Measurements from ENCODE around the gene NIPBL. TPM values are rescaled to one million over a fixed set of nuclear protein-coding genes. Genes with fewer than 3 reads are reported as not detected.

The NIPBL gene
- total and polyA plus RNA-seq, 2 of the 8 experiments (the other 6 are each of a cell fraction or from before 2014, with no cell fraction given), result 21.1 to 53.5 TPM

DNA sequence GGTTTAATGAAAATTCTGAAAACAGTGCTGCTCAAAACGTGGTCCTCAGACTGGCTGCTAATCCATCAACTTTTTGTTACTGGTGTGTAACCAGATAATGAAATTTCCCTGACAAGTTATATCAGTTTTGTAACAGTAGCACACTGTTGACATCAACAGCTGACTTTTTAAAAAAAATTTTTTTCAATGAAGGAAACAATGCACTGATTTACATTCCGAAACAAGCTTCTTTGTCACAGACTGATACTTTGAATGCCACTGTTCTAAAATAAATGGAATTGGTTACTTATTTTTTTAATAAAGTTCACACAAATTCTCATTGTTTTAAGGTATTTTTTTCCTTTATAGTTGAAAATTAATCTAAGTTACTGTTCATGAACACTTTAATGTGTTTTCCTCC lies 169.1 kb downstream of the NIPBL start:
- Histone ChIP-seq H3K79me2 (ENCODE audit: control insufficient read depth in 1 of 2, insufficient read depth in 2 of 2, low read length in 2 of 2) (no peaks in the 10 kb centered on the region), H3K4ac (replicated peaks; ENCODE audit: insufficient read length, low read depth, low read length) (no peak overlapping the region), H3K4me3 (ENCODE audit: extremely low read depth in 1 of 4, insufficient read depth in 2 of 4, low read depth in 3 of 4, low read length in 4 of 4) (no peak overlapping the region), H3K18ac (ENCODE audit: extremely low read depth, low read length) (no peak overlapping the region), H4K8ac (ENCODE audit: extremely low read depth, insufficient read depth, low read length) (no peak overlapping the region), H2BK20ac (ENCODE audit: low read length) (no peak overlapping the region), H4K5ac (ENCODE audit: insufficient read length, low read depth, low read length) (no peak overlapping the region), H2BK12ac (ENCODE audit: low read depth, low read length) (no peak overlapping the region), H2BK15ac (ENCODE audit: low read length) (no peak overlapping the region), H2AFZ (ENCODE audit: low read length) (no peak overlapping the region), H2BK120ac (replicated peaks; ENCODE audit: low read depth, low read length) (no peak overlapping the region), H3K4me2 (ENCODE audit: insufficient read depth in 1 of 2, low read depth in 2 of 2, low read length in 2 of 2) (no peak overlapping the region), H3K9me3 (ENCODE audit: insufficient read depth in 2 of 2, low read depth in 1 of 2, low read length in 1 of 2) (no peaks in the 10 kb centered on the region), H3K23me2 (ENCODE audit: low read depth, low read length) (no peaks in the 10 kb centered on the region), H3K9ac (replicated peaks in 1 of 4; ENCODE audit: extremely low read depth in 1 of 4, low read depth in 3 of 4, low read length in 3 of 4) (no peak overlapping the region), H4K20me1 (replicated peaks in 1 of 2; ENCODE audit: control insufficient read depth in 1 of 2, insufficient read depth in 2 of 2, low read length in 2 of 2) (no peaks in the 10 kb centered on the region), H3K56ac (replicated peaks; ENCODE audit: insufficient read length, low read depth, low read length) (no peak overlapping the region), H3K36me3 (ENCODE audit: control insufficient read depth in 2 of 4, insufficient read depth in 4 of 4, low read length in 3 of 4) (peaks cover 0 to 55% (median 20%) of the 10 kb centered on the region in 4 experiments; a peak in 7 of 8 replicates), H3K79me1 (ENCODE audit: low read depth, low read length) (no peaks in the 10 kb centered on the region), H3K14ac (ENCODE audit: insufficient read length) (no peak overlapping the region), H3K23ac (ENCODE audit: insufficient read length) (no peak overlapping the region), H2AK5ac (ENCODE audit: low read depth, low read length) (no peak overlapping the region), H3K27me3 (replicated peaks in 1 of 4; ENCODE audit: control insufficient read depth in 3 of 4, extremely low read depth in 1 of 4, insufficient read depth in 3 of 4, low read length in 3 of 4) (no peaks in the 10 kb centered on the region), H3K4me1 (replicated peaks in 1 of 4; ENCODE audit: control insufficient read depth in 3 of 4, insufficient read depth in 4 of 4, low read length in 3 of 4) (no peaks in the 10 kb centered on the region), H4K91ac (replicated peaks; ENCODE audit: insufficient read length, low read length) (no peak overlapping the region), H3K27ac (ENCODE audit: low read depth, low read length) (no peak overlapping the region), H2BK5ac (ENCODE audit: low read depth, low read length) (no peak overlapping the region)
- CTCF ChIA-PET (ENCODE audit: partially characterized antibody), result interaction anchor here (0.8 kb wide), 1 partner anchor 159 kb away, joined by 3 read pairs; no protein-coding TSS in a partner anchor
- DNase-seq (ENCODE audit: low read depth in 1 of 2, low spot score in 2 of 2) (no peak), FAIRE-seq (no peak)
- POLR2A ChIA-PET (ENCODE audit: partially characterized antibody), result interaction anchor here (0.7 kb wide), 1 partner anchor 21 kb away, joined by 3 read pairs; no protein-coding TSS in a partner anchor
- WGBS, 2 experiments (ENCODE audit: extremely low coverage in 1 of 2, insufficient coverage in 1 of 2, insufficient read length in 1 of 2, insufficient replicate concordance in 2 of 2, low coverage in 1 of 2, low lambda C conversion rate in 2 of 2, missing lambda C conversion rate in 1 of 2), result 87% methylated on average over 2 of the region's 2 CpGs; no CpG with 5 or more reads in 1 of the 2 experiments
- TF ChIP-seq HDAC6 (IDR thresholded peaks at IDR 0.05; ENCODE audit: low read depth, low read length), result no peak
- TF ChIP-seq SIRT6 (IDR thresholded peaks at IDR 0.05; ENCODE audit: low read length), result no peak
- TF ChIP-seq CHD2 (IDR thresholded peaks at IDR 0.05; ENCODE audit: low read length), result no peak
- TF ChIP-seq, protein P1, sequence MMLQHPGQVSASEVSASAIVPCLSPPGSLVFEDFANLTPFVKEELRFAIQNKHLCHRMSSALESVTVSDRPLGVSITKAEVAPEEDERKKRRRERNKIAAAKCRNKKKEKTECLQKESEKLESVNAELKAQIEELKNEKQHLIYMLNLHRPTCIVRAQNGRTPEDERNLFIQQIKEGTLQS (IDR thresholded peaks at IDR 0.05; ENCODE audit: insufficient read depth, low read depth, low read length), result no peak
- TF ChIP-seq, protein P2, sequence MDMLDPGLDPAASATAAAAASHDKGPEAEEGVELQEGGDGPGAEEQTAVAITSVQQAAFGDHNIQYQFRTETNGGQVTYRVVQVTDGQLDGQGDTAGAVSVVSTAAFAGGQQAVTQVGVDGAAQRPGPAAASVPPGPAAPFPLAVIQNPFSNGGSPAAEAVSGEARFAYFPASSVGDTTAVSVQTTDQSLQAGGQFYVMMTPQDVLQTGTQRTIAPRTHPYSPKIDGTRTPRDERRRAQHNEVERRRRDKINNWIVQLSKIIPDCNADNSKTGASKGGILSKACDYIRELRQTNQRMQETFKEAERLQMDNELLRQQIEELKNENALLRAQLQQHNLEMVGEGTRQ (IDR thresholded peaks at IDR 0.05; ENCODE audit: low read length), result no peak
- no peak for TF ChIP-seq RNF2 (IDR thresholded peaks at IDR 0.05; ENCODE audit: borderline replicate concordance, low read depth, low read length, missing control alignments, poor library complexity, severe bottlenecking)
- no peak for TF ChIP-seq BRCA1 (IDR thresholded peaks at IDR 0.05; ENCODE audit: low read depth, low read length)
- no peak for TF ChIP-seq CTBP2 (IDR thresholded peaks at IDR 0.05; ENCODE audit: borderline replicate concordance, insufficient read depth, insufficient read length, low read length)
- TF ChIP-seq KDM5A (IDR thresholded peaks at IDR 0.05; ENCODE audit: low read length), result no peak
- TF ChIP-seq GABPA (IDR thresholded peaks at IDR 0.05; ENCODE audit: borderline replicate concordance, insufficient read depth, low read length), result no peak
- TF ChIP-seq ASH2L (IDR thresholded peaks at IDR 0.05; ENCODE audit: low read length), result no peak
- TF ChIP-seq GTF2F1 (IDR thresholded peaks at IDR 0.05; ENCODE audit: borderline replicate concordance, low read depth, low read length), result no peak

All from H1 (cell line).